Activated CD8-positive, alpha-beta memory T cell treated with anti-CD3 and anti-CD28 coated beads, Interleukin-2, amount 50 U/mL, for 24 hours (primary cell): ENCODE results near the gene TYK2.

Experiments used
- DNase-seq: peaks from one replicate; pipeline ENCODE4 v3.0.0-alpha.2; 2020; ENCODE audit errors: extremely low read depth

TYK2 gene

DNA sequence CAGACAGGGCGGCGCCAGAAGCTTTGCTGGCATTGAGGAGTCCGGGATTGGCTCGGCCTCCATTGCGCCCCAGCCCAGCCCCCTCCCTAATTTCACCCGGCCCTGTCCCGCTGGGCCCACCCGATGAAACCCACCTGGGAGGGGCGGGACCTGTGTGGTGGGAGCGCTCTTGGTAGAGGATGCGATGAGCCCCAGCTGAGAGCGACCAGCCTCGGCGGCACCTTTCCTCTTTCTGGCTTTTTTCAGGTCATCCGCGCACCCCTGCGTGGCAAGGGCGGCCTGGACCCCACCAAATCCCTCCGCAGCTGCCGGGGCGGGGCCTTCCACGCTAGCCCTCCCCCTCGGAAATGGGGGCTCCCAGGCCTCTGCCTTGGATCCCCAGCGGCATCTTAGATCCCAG lies 70.9 kb downstream of the TYK2 start, which contains the start of gene ZGLP1:
Gene ZGLP1 (minus strand): TSS at position 393 of the 400 bp plus-strand sequence.
- no peak for DNase-seq

DNA sequence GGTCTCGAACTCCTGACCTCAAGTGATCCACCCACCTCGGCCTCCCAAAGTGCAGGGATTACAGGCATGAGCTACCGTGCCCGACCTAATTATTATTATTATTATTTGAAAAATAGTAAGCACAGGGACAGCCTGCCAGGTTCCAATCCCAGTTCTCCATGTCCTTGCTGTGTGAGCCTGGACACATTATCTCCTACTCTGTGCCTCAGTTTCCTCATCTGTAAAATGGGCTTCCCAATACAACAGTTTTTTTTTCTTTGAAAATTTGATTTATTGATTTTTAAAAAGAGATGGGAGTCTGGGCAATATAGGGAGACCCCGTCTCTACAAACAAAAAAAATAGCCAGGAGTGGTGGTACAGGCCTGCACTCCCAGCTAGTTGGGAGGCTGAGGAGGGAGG lies 74.0 kb downstream of the TYK2 start:
- no peak for DNase-seq

DNA sequence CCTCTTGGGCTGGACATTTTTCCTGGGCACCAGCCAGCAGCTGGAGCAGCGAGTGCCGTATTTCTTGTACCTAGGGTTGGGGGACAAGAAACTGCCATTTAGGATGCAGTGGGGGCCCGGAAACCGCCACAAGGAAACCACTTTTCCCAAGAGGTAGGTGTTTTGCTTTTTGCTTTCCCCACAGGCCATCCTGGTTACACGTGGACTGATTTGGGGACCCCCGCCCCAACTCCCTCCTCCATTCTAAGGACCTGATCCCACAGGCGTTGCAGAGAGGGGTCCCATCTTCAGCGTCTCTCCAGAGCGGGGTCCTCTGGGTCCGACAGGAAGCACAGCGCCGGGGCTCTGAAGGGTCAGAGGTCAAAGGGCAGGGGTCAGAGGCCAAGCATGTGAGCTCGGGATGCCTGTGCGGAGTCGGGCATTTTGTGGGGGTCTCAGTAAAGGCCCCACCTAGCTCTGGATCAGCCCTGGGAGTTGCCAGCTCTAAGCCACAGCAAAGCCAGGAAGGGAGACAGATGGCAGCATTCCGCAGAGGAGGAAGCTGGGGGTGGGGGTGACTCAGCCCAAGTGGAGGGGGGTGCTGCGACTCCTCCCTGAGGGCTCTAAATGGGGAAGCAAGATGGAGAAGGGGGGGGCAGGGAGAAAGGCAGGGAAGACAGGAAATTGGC lies 75.1 kb downstream of the TYK2 start:
- DNase-seq, result no peak
